K562 (cell line): Measurements from ENCODE around the gene BIRC5. TPM values are rescaled to one million over a fixed set of nuclear protein-coding genes. Genes with fewer than 3 reads are reported as not detected.

Source experiments
- ATAC-seq: fragments of 200-7000 bp; cut with Tn5 transposase; 3 replicates; pipeline ENCODE4 v1.9.1; 2020; ENCODE audit warnings: moderate library complexity
- BruUV-seq: library from RNA; stranded (reverse); fragments of 400-500 nt; replicated peaks from 2 replicates; lab custom pipeline; 2021; lab: Mats Ljungman, UMichigan
- CTCF ChIA-PET: fragments of 300-600 bp; formaldehyde crosslinking; extraction: SDS; loops from one replicate; lab custom pipeline; 2021; ENCODE audit warnings: low intra/inter-chr PET ratio; lab: Yijun Ruan, JAX
- POLR2A ChIA-PET: fragments of 300-600, 350-650 bp; sonication (Branson Sonifier 250); formaldehyde crosslinking; extraction: SDS; loops from one replicate; lab custom pipeline; 2021; ENCODE audit warnings: antibody characterized with exemption, inconsistent platforms; lab: Yijun Ruan, JAX
- DNase-seq, 4 experiments: peaks; one replicate each; pipeline versions ENCODE4 v3.0.0 to v3.0.0-alpha.2; 2011 to 2018; ENCODE audit warnings: low spot score in 3 of 4, mixed read lengths in 3 of 4; ENCODE audit errors: extremely low read depth in 1 of 4
- FAIRE-seq: peaks from 2 replicates; lab custom pipeline; 2011; peaks lifted over from hg19 to GRCh38; lab: Jason Lieb, UNC
- H2AFZ ChIP-seq: 2 replicates; pipeline ENCODE4 v1.6.0; 2011; ENCODE audit warnings: low read depth, low read length, control low read depth, inconsistent platforms
- H3K27ac ChIP-seq: fragments of 200-600 bp; 3 replicates; pipeline ENCODE4 v1.8.0; 2011; ENCODE audit warnings: low read depth, mild to moderate bottlenecking, control low read depth, inconsistent platforms, low read length, moderate library complexity, mixed read lengths; ENCODE audit errors: extremely low read depth
- H3K27me3 ChIP-seq, 2 experiments: fragments of 300-600 bp in 1 of 2; 2 replicates in 1 of 2; 3 replicates in 1 of 2; pipeline versions ENCODE4 v1.6.0 to v1.8.0; 2011; ENCODE audit warnings: inconsistent platforms in 2 of 2, low read length in 2 of 2, mild to moderate bottlenecking in 1 of 2, mixed read lengths in 1 of 2, moderate library complexity in 1 of 2; ENCODE audit not compliant: control insufficient read depth in 2 of 2, insufficient read depth in 2 of 2
- H3K36me3 ChIP-seq: fragments of 300-600 bp; 3 replicates; pipeline ENCODE4 v1.8.0; 2011; ENCODE audit warnings: mild to moderate bottlenecking, low read length, inconsistent platforms; ENCODE audit not compliant: control insufficient read depth, insufficient read depth
- H3K4me1 ChIP-seq, 2 experiments: fragments of 200-600 bp in 1 of 2; replicated peaks in 1 of 2; 2 replicates in 1 of 2; 3 replicates in 1 of 2; pipeline versions ENCODE4 v1.5.1 to v1.8.0; 2011; ENCODE audit warnings: inconsistent platforms in 2 of 2, low read length in 2 of 2, mild to moderate bottlenecking in 1 of 2, mixed read lengths in 1 of 2, moderate library complexity in 1 of 2; ENCODE audit not compliant: control insufficient read depth in 2 of 2, insufficient read depth in 2 of 2
- H3K4me2 ChIP-seq: 2 replicates; pipeline ENCODE4 v1.6.1; 2011; ENCODE audit warnings: low read length, control low read depth, inconsistent platforms, mixed read lengths; ENCODE audit not compliant: insufficient read depth
- H3K4me3 ChIP-seq: fragments of 200-600 bp; sonication (generic), shearing (Covaris generic); 2 replicates; pipeline ENCODE4 v1.5.1; 2016; ENCODE audit warnings: control low read depth, inconsistent platforms
- H3K79me2 ChIP-seq: fragments of 200-600 bp; 3 replicates; pipeline ENCODE4 v1.8.0; 2011; ENCODE audit warnings: low read length, inconsistent platforms; ENCODE audit not compliant: control insufficient read depth, insufficient read depth
- H3K9ac ChIP-seq, 2 experiments: 2 replicates each; pipeline versions ENCODE4 v1.6.0 to v1.6.1; 2011; ENCODE audit warnings: low read depth in 2 of 2, low read length in 2 of 2, control low read depth in 1 of 2, inconsistent platforms in 1 of 2, mild to moderate bottlenecking in 1 of 2, mixed read lengths in 1 of 2; ENCODE audit not compliant: insufficient read depth in 1 of 2
- H3K9me1 ChIP-seq: one replicate; pipeline ENCODE4 v1.6.0; 2011; ENCODE audit warnings: inconsistent platforms, mild to moderate bottlenecking, low read length, moderate library complexity; ENCODE audit not compliant: control insufficient read depth, insufficient read depth
- H3K9me3 ChIP-seq: replicated peaks from 2 replicates; pipeline ENCODE4 v1.5.1; 2011; ENCODE audit warnings: low read depth, low read length, inconsistent platforms; ENCODE audit not compliant: control insufficient read depth, insufficient read depth
- H4K20me1 ChIP-seq: replicated peaks from 2 replicates; pipeline ENCODE4 v1.6.1; 2011; ENCODE audit warnings: low read length, inconsistent platforms, mixed read lengths; ENCODE audit not compliant: control insufficient read depth, insufficient read depth
- DDX20 ChIP-seq: fragments of 450-650 bp; IDR thresholded peaks from 2 replicates; pipeline ENCODE4 v1.6.1; 2016; ENCODE audit warnings: missing genetic modification characterization, low read depth, mild to moderate bottlenecking, missing compliant biosample characterization, moderate library complexity
- ELF4 ChIP-seq: fragments of 450-650 bp; formaldehyde crosslinking; IDR thresholded peaks from 2 replicates; pipeline ENCODE4 v1.4.0; 2022; ENCODE audit warnings: missing genetic modification characterization
- FOXM1 ChIP-seq, 2 experiments: fragments of 450-650 bp in 1 of 2; sonication (generic) in 1 of 2; formaldehyde crosslinking in 1 of 2; IDR thresholded peaks; 2 replicates each; pipeline versions ENCODE4 v1.6.1 to v1.9.0; 2017 to 2022; ENCODE audit warnings: low read depth in 2 of 2, mild to moderate bottlenecking in 2 of 2, missing genetic modification reagents in 1 of 2, moderate library complexity in 1 of 2
- HINFP ChIP-seq: fragments of 450-650 bp; conservative IDR thresholded peaks from 2 replicates; pipeline ENCODE4 v1.6.1; 2016; ENCODE audit warnings: missing genetic modification characterization, low read depth, mild to moderate bottlenecking, control low read depth, missing compliant biosample characterization
- HNRNPK ChIP-seq: fragments of 200-400 bp; formaldehyde crosslinking; IDR thresholded peaks from one replicate; pipeline ENCODE4 v1.6.1; 2018; ENCODE audit warnings: mild to moderate bottlenecking, low read depth, low read length; ENCODE audit not compliant: poor library complexity, severe bottlenecking
- L3MBTL2 ChIP-seq: fragments of 450-650 bp; IDR thresholded peaks from 2 replicates; pipeline ENCODE4 v1.6.1; 2016; ENCODE audit warnings: mild to moderate bottlenecking, moderate library complexity
- NCOA6 ChIP-seq: fragments of 450-650 bp; IDR thresholded peaks from 2 replicates; pipeline ENCODE4 v1.6.1; 2017; ENCODE audit warnings: mild to moderate bottlenecking
- POLR2AphosphoS2 ChIP-seq: IDR thresholded peaks from 2 replicates; pipeline ENCODE4 v1.6.1; 2012; ENCODE audit warnings: low read length, improper control_type of control experiment
- PPARD ChIP-seq: fragments of 250-450 bp; sonication (Bioruptor Pico); IDR thresholded peaks from 2 replicates; pipeline ENCODE4 v1.8.0; 2022; ENCODE audit warnings: inconsistent platforms, mild to moderate bottlenecking, moderate library complexity
- RFX7 ChIP-seq: fragments of 250-450 bp; sonication (Bioruptor Pico); IDR thresholded peaks from 2 replicates; pipeline ENCODE4 v1.5.1; 2021; ENCODE audit warnings: mild to moderate bottlenecking
- TBL1XR1 ChIP-seq, 2 experiments: IDR thresholded peaks; 2 replicates each; pipeline ENCODE4 v1.6.1; 2012; ENCODE audit warnings: improper control_type of control experiment in 2 of 2, low read length in 2 of 2, mild to moderate bottlenecking in 1 of 2
- ZNF146 ChIP-seq: IDR thresholded peaks from one replicate; pipeline ENCODE4 v1.6.1; 2018; ENCODE audit warnings: missing compliant biosample characterization; ENCODE audit not compliant: unreplicated experiment
- ZNF41 ChIP-seq: fragments of 250-450 bp; sonication (Bioruptor Pico); conservative IDR thresholded peaks from 2 replicates; pipeline ENCODE4 v1.4.0; 2020; ENCODE audit warnings: mild to moderate bottlenecking
- ZNF699 ChIP-seq: fragments of 250-450 bp; sonication (Bioruptor Pico); IDR thresholded peaks from 2 replicates; pipeline ENCODE4 v1.8.0; 2021; ENCODE audit warnings: mild to moderate bottlenecking, moderate library complexity; ENCODE audit not compliant: insufficient replicate concordance
- WGBS: fragments of 100-300 bp; shearing (Covaris generic); methylation state at CpG from one replicate; pipeline ENCODE4 v1.1.6; 2016; ENCODE audit warnings: low coverage, mixed read lengths; ENCODE audit not compliant: insufficient coverage; ENCODE audit errors: missing lambda C conversion rate; 5-methylcytosine and 5-hydroxymethylcytosine counted together
- in situ Hi-C: fragments of 300-500 bp; cut with MboI; formaldehyde crosslinking; loops from 4 replicates; pipeline ENCODE4 v1.15.0; 2018; ENCODE audit warnings: inconsistent platforms, mixed read lengths
- intact Hi-C: fragments of 100-400 bp; cut with micrococcal nuclease; formaldehyde crosslinking; loops from 2 replicates; pipeline ENCODE4 v1.14.2; 2022
- polyA plus RNA-seq, 8 experiments: library from polyadenylated mRNA; depleted of rRNA in 4 of 8; stranded (reverse) in 5 of 8; unstranded in 3 of 8; fragments of >200 nt; fragmentation: Nextera tagmentation in 2 of 8; fragmentation: Illumina TruSeq in 1 of 8; extraction: Ambion mirVana in 2 of 8; extraction: Trizol in 1 of 8; gene quantifications; 2 replicates each; pipeline versions ENCODE4 v1.2.1 to v1.2.3, GENCODE V29; 2011 to 2014; ENCODE audit warnings: inconsistent platforms in 1 of 8, missing spikeins in 1 of 8
- total RNA-seq, 7 experiments: library from RNA; depleted of rRNA in 6 of 7; stranded (reverse); fragments of >200 nt in 6 of 7; fragmentation: Illumina TruSeq in 2 of 7; extraction: Trizol in 2 of 7; gene quantifications; 2 replicates each; pipeline versions ENCODE4 v1.2.1 to v1.2.3, GENCODE V29; 2011 to 2021; ENCODE audit warnings: low replicate concordance in 1 of 7
- TF ChIP-seq, protein P1 (sequence below): sonication (generic); formaldehyde crosslinking; IDR thresholded peaks from 2 replicates; pipeline ENCODE4 v1.4.0; 2020; ENCODE audit warnings: mild to moderate bottlenecking, missing genetic modification reagents
- TF ChIP-seq, protein P2 (sequence below): fragments of 450-650 bp; formaldehyde crosslinking; conservative IDR thresholded peaks from 2 replicates; pipeline ENCODE4 v1.4.0; 2022; ENCODE audit warnings: mild to moderate bottlenecking, missing genetic modification characterization

Gene BIRC5
- total and polyA plus RNA-seq, 9 of the 15 experiments (the other 6 are each of a cell fraction or from before 2014, with no cell fraction given) = 64.4 to 140 (median 101) TPM

- DNase-seq (peak; percentile 63 to 95 (median 78)), ATAC-seq (peak; percentile 84), FAIRE-seq (peak; percentile 94)
- H3K9ac ChIP-seq = peak overlapping the region; percentile 73 to 86
- peak overlapping the region; percentile 72 for H2AFZ ChIP-seq
- POLR2A ChIA-PET = interaction anchor here (0.5 to 1.6 kb wide), 10 partner anchors 8 to 153 kb away, joined by 3 to 5 read pairs (median 4); no protein-coding TSS in a partner anchor
- H3K9me3 ChIP-seq = no peaks in the 10 kb centered on the region
- H4K20me1 ChIP-seq = no peaks in the 10 kb centered on the region
- 6% methylated on average over 23 of the region's 23 CpGs for WGBS
- CTCF ChIA-PET = interaction anchor here (1.0 kb wide), 1 partner anchor 9 kb away, joined by 3 read pairs; no protein-coding TSS in a partner anchor
- H3K79me2 ChIP-seq = peaks cover 12% of the 10 kb centered on the region
- H3K4me2 ChIP-seq = peak overlapping the region; percentile 68
- peaks cover 67 to 79% of the 10 kb centered on the region in 2 experiments for H3K4me1 ChIP-seq
- no peaks in the 10 kb centered on the region for H3K36me3 ChIP-seq
- H3K27ac ChIP-seq = peak overlapping the region; percentile 94
- no TSS peak for BruUV-seq
- H3K4me3 ChIP-seq = peak overlapping the region; percentile 18
- in situ Hi-C loops = no loop called here
- intact Hi-C loops = no loop called here
- no peaks in the 10 kb centered on the region for H3K9me1 ChIP-seq
- no peaks in the 10 kb centered on the region for H3K27me3 ChIP-seq
- no peak for TF ChIP-seq RFX7 (CRISPR knock-in tag)
- TF ChIP-seq, protein P1, sequence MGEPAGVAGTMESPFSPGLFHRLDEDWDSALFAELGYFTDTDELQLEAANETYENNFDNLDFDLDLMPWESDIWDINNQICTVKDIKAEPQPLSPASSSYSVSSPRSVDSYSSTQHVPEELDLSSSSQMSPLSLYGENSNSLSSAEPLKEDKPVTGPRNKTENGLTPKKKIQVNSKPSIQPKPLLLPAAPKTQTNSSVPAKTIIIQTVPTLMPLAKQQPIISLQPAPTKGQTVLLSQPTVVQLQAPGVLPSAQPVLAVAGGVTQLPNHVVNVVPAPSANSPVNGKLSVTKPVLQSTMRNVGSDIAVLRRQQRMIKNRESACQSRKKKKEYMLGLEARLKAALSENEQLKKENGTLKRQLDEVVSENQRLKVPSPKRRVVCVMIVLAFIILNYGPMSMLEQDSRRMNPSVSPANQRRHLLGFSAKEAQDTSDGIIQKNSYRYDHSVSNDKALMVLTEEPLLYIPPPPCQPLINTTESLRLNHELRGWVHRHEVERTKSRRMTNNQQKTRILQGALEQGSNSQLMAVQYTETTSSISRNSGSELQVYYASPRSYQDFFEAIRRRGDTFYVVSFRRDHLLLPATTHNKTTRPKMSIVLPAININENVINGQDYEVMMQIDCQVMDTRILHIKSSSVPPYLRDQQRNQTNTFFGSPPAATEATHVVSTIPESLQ (CRISPR knock-in tag) = no peak
- 0 out of 2 replicates have a peak, but pooled peaks have one; percentile 3 for TF ChIP-seq ELF4
- TF ChIP-seq, protein P2, sequence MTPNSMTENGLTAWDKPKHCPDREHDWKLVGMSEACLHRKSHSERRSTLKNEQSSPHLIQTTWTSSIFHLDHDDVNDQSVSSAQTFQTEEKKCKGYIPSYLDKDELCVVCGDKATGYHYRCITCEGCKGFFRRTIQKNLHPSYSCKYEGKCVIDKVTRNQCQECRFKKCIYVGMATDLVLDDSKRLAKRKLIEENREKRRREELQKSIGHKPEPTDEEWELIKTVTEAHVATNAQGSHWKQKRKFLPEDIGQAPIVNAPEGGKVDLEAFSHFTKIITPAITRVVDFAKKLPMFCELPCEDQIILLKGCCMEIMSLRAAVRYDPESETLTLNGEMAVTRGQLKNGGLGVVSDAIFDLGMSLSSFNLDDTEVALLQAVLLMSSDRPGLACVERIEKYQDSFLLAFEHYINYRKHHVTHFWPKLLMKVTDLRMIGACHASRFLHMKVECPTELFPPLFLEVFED (CRISPR knock-in tag) = no peak
- no peak for TF ChIP-seq ZNF699
- no peak for TF ChIP-seq NCOA6
- TF ChIP-seq FOXM1 (IDR thresholded peaks at IDR 0.05; ENCODE audit: low read depth) = no peak
- no peak for TF ChIP-seq FOXM1 (CRISPR knock-in tag; IDR thresholded peaks at IDR 0.05; ENCODE audit: low read depth)
- peak in 1 of 2 experiments; percentile 71; a peak in 2 of 4 replicates for TF ChIP-seq TBL1XR1 (IDR thresholded peaks at IDR 0.05; ENCODE audit: low read length in 2 of 2)
- no peak for TF ChIP-seq ZNF41 (CRISPR knock-in tag)
- TF ChIP-seq PPARD (CRISPR knock-in tag) = no peak
- TF ChIP-seq HINFP (tag) = no peak
- no peak for TF ChIP-seq DDX20 (tag)
- no peak for TF ChIP-seq ZNF146
- peak; percentile 59; the same call in 1 of the 2 replicates for TF ChIP-seq POLR2AphosphoS2
- TF ChIP-seq L3MBTL2 = peak; percentile 92
- TF ChIP-seq HNRNPK = no peak
Observed at GRCh38 chr17:78263063-78263735, 49.1 kb downstream of the BIRC5 start.
